GM10266 (cell line): Measurements from ENCODE around the gene DGKK.

Experiments used
- DNase-seq: peaks from one replicate; pipeline ENCODE4 v3.0.0; 2012; ENCODE audit errors: extremely low spot score
- TF ChIP-seq, protein P1 (sequence below): IDR thresholded peaks from 2 replicates; pipeline ENCODE4 v1.5.1; 2012; ENCODE audit warnings: mild to moderate bottlenecking, low read depth; ENCODE audit not compliant: control insufficient read depth, insufficient read depth; ENCODE audit errors: missing control alignments

The DGKK gene

DNA sequence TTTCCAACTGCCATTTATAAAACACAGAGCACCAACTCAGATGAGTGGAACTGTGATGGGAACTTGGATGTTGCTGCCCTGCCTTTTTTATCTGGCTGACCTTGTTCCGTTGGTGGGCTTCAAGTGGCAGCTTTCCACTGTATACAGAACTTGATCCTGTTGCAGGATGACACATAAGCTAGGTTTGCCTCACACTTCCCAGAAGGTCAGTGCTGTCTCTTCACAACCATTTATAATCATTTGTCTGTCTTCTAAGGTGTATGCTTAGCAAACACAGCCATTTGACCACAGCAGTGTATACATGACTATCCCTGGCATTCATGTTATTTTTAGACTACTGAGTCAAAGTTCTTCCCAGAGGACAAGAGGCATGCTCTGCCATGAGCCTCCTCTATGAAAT, 20.3 kb downstream of the DGKK start:
- TF ChIP-seq, protein P1, sequence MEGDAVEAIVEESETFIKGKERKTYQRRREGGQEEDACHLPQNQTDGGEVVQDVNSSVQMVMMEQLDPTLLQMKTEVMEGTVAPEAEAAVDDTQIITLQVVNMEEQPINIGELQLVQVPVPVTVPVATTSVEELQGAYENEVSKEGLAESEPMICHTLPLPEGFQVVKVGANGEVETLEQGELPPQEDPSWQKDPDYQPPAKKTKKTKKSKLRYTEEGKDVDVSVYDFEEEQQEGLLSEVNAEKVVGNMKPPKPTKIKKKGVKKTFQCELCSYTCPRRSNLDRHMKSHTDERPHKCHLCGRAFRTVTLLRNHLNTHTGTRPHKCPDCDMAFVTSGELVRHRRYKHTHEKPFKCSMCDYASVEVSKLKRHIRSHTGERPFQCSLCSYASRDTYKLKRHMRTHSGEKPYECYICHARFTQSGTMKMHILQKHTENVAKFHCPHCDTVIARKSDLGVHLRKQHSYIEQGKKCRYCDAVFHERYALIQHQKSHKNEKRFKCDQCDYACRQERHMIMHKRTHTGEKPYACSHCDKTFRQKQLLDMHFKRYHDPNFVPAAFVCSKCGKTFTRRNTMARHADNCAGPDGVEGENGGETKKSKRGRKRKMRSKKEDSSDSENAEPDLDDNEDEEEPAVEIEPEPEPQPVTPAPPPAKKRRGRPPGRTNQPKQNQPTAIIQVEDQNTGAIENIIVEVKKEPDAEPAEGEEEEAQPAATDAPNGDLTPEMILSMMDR: no peak
- no peak for DNase-seq

DNA sequence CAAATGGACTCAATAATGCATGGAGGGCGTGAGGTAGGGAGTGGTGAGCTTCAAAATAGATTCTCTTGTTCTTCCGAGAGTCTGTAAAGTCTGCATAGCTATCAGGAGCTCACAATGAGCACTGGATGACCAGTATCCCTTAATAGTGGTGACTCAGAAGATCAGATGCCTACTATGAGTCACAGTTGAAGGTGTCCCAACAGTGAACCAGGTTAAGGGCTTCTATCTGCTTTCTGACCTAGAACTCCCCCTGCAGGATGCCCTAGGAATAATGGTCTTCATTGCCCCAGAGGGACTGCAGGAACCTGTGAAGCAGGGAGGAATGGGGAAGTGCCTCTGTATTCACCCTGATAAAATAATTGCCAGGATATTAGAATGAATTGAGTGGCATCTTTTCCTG, 22.1 kb downstream of the DGKK start:
- no peak for DNase-seq

DNA sequence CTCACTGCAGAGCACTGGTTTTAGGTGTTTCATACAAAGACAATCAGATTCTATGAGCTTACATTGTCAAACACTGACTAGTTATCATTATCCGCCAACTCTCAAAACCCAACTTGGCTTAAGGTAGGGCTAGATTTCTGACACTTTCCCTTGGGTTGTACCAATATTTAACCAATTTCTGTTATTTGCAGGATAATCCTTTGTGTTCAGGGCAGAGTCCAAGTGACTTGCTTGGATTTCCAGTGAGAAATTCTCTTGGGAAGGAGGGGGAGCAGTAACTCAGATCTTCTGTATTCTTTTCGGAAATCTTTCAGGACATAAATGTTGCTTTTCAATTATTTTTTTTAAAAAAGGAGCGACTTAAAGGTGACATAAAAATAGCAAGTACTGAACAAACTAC, 23.1 kb downstream of the DGKK start:
- TF ChIP-seq, protein P1: no peak
- DNase-seq: no peak

More for the DNA sequence above, 22.1 kb downstream of the DGKK start:
- TF ChIP-seq, protein P1: no peak

DNA sequence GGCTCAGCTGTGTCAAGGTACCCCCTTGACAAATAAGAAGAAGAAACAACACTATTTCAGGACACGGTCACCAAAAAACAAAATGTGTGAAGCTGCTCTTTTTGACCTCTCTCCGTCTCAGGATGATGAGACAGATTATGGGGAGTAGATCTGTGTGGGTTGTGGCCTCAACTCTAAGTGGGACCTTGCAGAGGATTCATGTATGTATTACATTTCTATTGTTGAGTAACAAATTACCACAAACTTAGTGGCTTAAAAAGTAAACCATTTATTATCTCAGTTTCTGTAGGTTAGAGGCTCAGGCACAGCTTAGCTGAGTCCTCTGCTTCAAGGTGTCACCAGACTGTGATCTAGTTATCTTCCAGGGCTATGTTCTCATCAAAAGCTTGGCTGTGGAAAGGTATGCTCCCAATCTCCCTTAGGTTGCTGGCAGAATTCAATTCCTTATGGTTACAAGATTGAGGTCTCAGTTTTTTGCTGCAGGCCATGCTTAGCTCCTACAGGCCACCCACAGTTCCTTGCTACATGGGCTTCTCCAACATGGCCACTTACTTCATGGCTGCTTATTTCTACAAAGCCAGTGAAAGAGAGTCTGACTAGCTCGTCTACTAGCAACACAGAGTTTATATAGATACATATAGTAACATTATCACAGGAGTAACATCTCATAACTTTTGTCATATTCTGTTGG, 28.1 kb downstream of the DGKK start:
- TF ChIP-seq, protein P1: no peak
- DNase-seq: no peak

DNA sequence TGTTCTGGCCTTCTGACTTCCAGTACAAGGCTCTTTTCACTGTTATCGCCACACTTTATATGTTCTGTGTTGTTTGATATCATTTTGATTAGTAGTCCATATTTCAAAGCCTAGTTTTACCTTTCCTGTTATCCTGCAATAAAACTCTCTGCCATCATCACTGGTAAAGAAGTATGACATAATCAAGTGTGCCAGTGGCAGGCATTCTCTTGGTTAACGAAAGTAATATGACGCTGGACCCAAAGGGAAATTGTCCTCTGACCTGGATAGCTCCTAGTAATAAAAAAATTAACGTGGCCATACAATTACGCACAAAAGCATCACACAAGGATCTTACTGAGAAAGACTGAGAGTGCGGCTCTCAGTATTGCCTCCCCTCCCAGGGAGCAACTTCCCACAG, 33.8 kb downstream of the DGKK start:
- TF ChIP-seq, protein P1: no peak
- no peak for DNase-seq

DNA sequence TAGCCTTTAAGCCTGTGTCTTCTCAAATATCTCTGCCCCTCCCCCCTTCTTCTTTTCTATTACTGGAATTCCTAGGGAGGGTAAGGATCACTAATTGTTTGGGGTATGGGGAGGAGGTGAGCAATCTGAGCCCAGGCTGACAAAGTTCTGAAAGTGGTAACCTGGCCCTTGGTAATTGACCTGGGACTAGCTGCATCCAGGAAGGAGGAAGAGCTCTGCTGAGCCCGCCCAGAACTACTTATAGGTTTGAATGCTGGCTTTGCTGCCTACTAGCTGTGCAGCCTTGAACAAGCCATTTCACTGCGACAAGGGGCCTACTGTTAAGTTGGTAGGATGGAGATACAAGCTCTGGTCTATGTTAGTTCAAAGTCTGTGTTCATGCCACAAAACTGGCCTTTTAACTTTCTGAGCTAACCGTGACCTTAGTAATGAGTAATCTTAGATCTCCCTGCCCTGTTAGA, 37.8 kb downstream of the DGKK start:
- TF ChIP-seq, protein P1: no peak
- DNase-seq: no peak

DNA sequence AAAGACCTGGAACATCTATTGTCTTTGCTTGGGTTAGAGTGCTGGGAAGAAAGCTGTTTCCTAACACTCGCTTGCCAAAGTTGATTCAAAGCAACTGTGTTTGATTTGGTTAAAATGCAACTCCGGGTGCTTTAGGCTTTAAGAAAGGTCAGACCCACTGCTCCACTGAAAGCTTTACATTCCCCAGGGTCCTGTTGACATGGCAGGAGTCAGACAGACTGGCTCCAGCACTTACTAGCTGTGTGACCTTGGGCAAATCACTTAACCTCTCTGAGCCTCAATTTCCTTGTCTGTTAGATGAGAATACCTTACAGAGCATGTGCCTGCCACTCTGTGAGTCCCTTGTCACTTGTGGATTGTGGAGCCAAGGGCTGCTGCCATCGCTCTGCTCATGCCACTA, 39.0 kb downstream of the DGKK start:
- TF ChIP-seq, protein P1: no peak
- no peak for DNase-seq
